NT2/D1 (cell line): ENCODE results near the gene GDF2.

Experiments
- DNase-seq: peaks from one replicate; pipeline ENCODE4 v3.0.0-alpha.2; 2011; ENCODE audit warnings: low read depth, low spot score
- H3K27me3 ChIP-seq: 2 replicates; pipeline ENCODE4 v1.6.0; 2011; ENCODE audit warnings: mild to moderate bottlenecking; ENCODE audit not compliant: insufficient read length, insufficient read depth
- H3K36me3 ChIP-seq: 2 replicates; pipeline ENCODE4 v1.6.1; 2011; ENCODE audit warnings: mild to moderate bottlenecking, low read length, mixed read lengths; ENCODE audit not compliant: insufficient read depth, insufficient read length
- H3K4me1 ChIP-seq: 2 replicates; pipeline ENCODE4 v1.5.1; 2011; ENCODE audit not compliant: insufficient read depth, insufficient read length
- H3K4me3 ChIP-seq: 2 replicates; pipeline ENCODE4 v1.5.1; 2011; ENCODE audit warnings: low read depth; ENCODE audit not compliant: insufficient read length
- H3K9ac ChIP-seq: 2 replicates; pipeline ENCODE4 v1.6.0; 2011; ENCODE audit warnings: low read depth; ENCODE audit not compliant: insufficient read length
- H3K9me3 ChIP-seq: 2 replicates; pipeline ENCODE4 v1.5.1; 2011; ENCODE audit warnings: mild to moderate bottlenecking, low read length; ENCODE audit not compliant: insufficient read depth
- SUZ12 ChIP-seq: IDR thresholded peaks from 2 replicates; pipeline ENCODE4 v1.6.1; 2011; ENCODE audit not compliant: insufficient read length, insufficient read depth; ENCODE audit errors: extremely low read depth
- YY1 ChIP-seq: IDR thresholded peaks from 2 replicates; pipeline ENCODE4 v1.6.1; 2011; ENCODE audit not compliant: insufficient read length, insufficient read depth
- ZNF274 ChIP-seq: IDR thresholded peaks from 2 replicates; pipeline ENCODE4 v1.6.1; 2011; ENCODE audit warnings: mild to moderate bottlenecking, low read depth, low read length

Gene GDF2

GRCh38 chr10:47371629-47372485 lies 49.6 kb downstream of the GDF2 start:
- Histone ChIP-seq H3K4me1 (peaks cover 4% of the 10 kb centered on the region), H3K9ac (no peak overlapping the region)

GRCh38 chr10:47372726-47373125 lies 50.5 kb downstream of the GDF2 start:
- H3K27me3 ChIP-seq: no peaks in the 10 kb centered on the region
- H3K9ac ChIP-seq: no peak overlapping the region
- no peaks in the 10 kb centered on the region for H3K9me3 ChIP-seq
- no peak for DNase-seq
- peaks cover 30% of the 10 kb centered on the region for H3K36me3 ChIP-seq
- no peak for TF ChIP-seq ZNF274
- no peak for TF ChIP-seq YY1
- TF ChIP-seq SUZ12: no peak
- peaks cover 4% of the 10 kb centered on the region for H3K4me1 ChIP-seq
- no peak overlapping the region for H3K4me3 ChIP-seq

More at GRCh38 chr10:47371629-47372485, 49.6 kb downstream of the GDF2 start:
- TF ChIP-seq YY1: no peak
- TF ChIP-seq ZNF274: no peak
- TF ChIP-seq SUZ12: no peak
- Histone ChIP-seq H3K36me3 (peaks cover 38% of the 10 kb centered on the region), H3K9me3 (no peaks in the 10 kb centered on the region), H3K4me3 (no peak overlapping the region), H3K27me3 (no peaks in the 10 kb centered on the region)
- DNase-seq: no peak

GRCh38 chr10:47374611-47375536 lies 52.6 kb downstream of the GDF2 start:
- H3K36me3 ChIP-seq: peaks cover 22% of the 10 kb centered on the region
- TF ChIP-seq ZNF274 (no peak), SUZ12 (no peak), YY1 (no peak)
- H3K4me3 ChIP-seq: no peak overlapping the region
- H3K9me3 ChIP-seq: no peaks in the 10 kb centered on the region
- no peak overlapping the region for H3K9ac ChIP-seq
- no peaks in the 10 kb centered on the region for H3K27me3 ChIP-seq
- peaks cover 4% of the 10 kb centered on the region for H3K4me1 ChIP-seq
- no peak for DNase-seq

- no peak overlapping the region for H3K4me3 ChIP-seq
- peaks cover 29% of the 10 kb centered on the region for H3K36me3 ChIP-seq
- TF ChIP-seq SUZ12 (no peak), ZNF274 (no peak), YY1 (no peak)
- H3K27me3 ChIP-seq: no peaks in the 10 kb centered on the region
- peaks cover 4% of the 10 kb centered on the region for H3K4me1 ChIP-seq
- H3K9me3 ChIP-seq: no peaks in the 10 kb centered on the region
- no peak for DNase-seq
- H3K9ac ChIP-seq: no peak overlapping the region
Measured at GRCh38 chr10:47376522-47377220, 54.4 kb downstream of the GDF2 start.
